Neural progenitor cell (in vitro differentiated cells): ENCODE data around the gene SLC9A5.

Source experiments
- CTCF ChIP-seq: fragments of 200-600 bp; sonication (generic); IDR thresholded peaks from 2 replicates; pipeline ENCODE4 v1.5.1; 2017; ENCODE audit warnings: antibody characterized with exemption, mild to moderate bottlenecking
- EZH2 ChIP-seq: fragments of 200-600 bp; sonication (generic); IDR thresholded peaks from 2 replicates; pipeline ENCODE4 v1.6.1; 2017; ENCODE audit warnings: antibody characterized with exemption, mild to moderate bottlenecking, moderate library complexity

DNA sequence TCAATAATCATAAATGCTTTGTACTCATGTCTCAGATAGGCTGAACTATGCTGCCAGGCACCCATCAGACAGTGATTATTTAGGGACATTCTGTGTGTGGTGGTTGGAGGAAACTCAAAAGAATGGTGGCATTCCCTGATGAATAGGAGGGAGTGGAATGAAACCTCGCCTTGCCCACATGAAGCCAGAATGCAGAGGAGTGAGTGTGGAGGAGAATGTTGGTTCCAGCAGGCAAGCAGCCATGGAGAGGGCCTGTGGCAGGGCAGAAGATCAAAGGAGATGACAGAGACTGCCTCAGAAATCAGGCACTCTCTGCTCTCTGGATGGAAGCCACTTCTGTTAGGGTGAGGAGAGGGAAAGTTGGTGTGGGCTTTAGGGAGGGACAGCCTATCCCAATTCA is 55.2 kb downstream of the SLC9A5 start:
- TF ChIP-seq CTCF (no peak), EZH2 (no peak)
